ENCODE data around the gene DSTYK. TPM values are rescaled to one million over a fixed set of nuclear protein-coding genes. Genes with fewer than 3 reads are reported as not detected.

The DSTYK gene
- total RNA-seq, 2 donors from 2014 or later = 6.5 to 8.6 TPM

DNA sequence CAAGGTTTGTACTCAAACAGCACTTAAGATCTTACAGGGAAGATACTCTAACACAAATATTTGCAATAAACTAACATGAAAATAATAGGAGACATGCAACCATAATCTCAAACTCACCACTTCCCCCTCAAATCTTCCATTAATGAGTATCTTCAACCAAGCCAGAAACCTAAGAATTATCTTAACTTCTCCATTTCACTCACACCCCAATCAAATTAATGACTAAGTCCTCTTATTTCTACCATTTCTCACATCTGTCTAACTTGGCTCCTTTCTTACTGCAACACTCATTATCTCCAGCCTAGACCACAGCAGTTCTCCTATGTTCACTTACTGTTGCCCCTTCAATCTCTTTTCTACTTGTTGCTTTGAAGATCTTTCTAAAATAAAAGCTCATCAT is 100.1 kb downstream of the DSTYK start:
- H3K27me3 ChIP-seq = no peaks in the 10 kb centered on the region
- no peaks in the 10 kb centered on the region for H3K4me1 ChIP-seq
- no peak overlapping the region for H3K27ac ChIP-seq
- DNase-seq (no peak), ATAC-seq (no peak)
- H3K9me3 ChIP-seq = no peaks in the 10 kb centered on the region
- no peak for TF ChIP-seq POLR2A (IDR thresholded peaks at IDR 0.05)
- TF ChIP-seq, protein P1, sequence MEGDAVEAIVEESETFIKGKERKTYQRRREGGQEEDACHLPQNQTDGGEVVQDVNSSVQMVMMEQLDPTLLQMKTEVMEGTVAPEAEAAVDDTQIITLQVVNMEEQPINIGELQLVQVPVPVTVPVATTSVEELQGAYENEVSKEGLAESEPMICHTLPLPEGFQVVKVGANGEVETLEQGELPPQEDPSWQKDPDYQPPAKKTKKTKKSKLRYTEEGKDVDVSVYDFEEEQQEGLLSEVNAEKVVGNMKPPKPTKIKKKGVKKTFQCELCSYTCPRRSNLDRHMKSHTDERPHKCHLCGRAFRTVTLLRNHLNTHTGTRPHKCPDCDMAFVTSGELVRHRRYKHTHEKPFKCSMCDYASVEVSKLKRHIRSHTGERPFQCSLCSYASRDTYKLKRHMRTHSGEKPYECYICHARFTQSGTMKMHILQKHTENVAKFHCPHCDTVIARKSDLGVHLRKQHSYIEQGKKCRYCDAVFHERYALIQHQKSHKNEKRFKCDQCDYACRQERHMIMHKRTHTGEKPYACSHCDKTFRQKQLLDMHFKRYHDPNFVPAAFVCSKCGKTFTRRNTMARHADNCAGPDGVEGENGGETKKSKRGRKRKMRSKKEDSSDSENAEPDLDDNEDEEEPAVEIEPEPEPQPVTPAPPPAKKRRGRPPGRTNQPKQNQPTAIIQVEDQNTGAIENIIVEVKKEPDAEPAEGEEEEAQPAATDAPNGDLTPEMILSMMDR (IDR thresholded peaks at IDR 0.05) = no peak
- H3K36me3 ChIP-seq (replicated peaks in 1 of 2; ENCODE audit: insufficient read depth in 1 of 2, low read depth in 2 of 2) = peaks cover 0 to 9% of the 10 kb centered on the region in 2 donors
- intact Hi-C loops (cut with DNase I) = no loop called here
- no peak overlapping the region for H3K4me3 ChIP-seq

DNA sequence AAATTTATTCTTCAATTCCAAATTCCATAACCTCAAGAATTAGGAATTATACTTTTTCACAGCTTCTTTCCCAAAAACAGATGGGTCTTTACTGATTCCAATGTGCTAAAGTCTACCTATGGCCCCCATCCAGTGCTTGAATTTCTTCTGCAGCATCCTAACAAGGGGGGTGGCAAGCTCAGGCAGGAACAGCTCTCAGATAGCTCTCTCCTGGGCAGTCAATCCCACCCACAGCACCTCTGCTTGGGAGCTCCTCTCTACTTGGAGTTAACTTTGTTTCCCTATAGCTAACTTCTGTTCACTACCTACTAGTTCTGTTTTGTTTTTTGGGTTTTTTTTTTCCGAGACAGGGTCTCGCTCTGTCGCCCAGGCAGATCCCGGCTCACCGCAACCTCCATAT is 101.8 kb downstream of the DSTYK start:
- ATAC-seq = no peak
- Histone ChIP-seq H3K27me3 (no peaks in the 10 kb centered on the region), H3K4me3 (no peak overlapping the region), H3K9me3 (no peaks in the 10 kb centered on the region), H3K36me3 (replicated peaks in 1 of 2; ENCODE audit: insufficient read depth in 1 of 2, low read depth in 2 of 2) (peaks cover 0 to 14% of the 10 kb centered on the region in 2 donors), H3K4me1 (no peaks in the 10 kb centered on the region), H3K27ac (no peak overlapping the region)
- intact Hi-C loops (cut with DNase I) = no loop called here
- no peak for TF ChIP-seq POLR2A (IDR thresholded peaks at IDR 0.05)
- TF ChIP-seq, protein P1 (IDR thresholded peaks at IDR 0.05) = no peak
- no peak for DNase-seq
- whole genome bisulfite sequencing, 2 donors = 87 to 89% methylated on average over 5 of the region's 5 CpGs

DNA sequence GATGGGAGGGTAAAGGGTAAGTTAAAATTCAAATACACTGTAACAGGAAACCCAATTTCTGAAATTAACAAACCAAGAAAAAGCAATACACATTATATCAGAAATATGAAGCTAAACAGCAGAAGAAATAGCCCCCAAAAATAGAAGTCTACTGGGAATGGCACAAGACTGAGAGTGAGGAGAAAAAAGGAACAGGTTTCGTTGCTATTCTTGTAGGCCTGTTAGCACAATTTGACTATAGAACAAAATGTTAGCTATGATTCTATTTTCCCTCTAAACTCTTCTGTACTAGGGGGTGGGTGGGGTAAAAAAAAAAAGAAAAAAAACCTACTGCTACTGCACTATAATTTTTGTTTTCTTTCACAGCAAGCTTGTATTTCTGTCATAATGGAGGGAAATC is 102.2 kb downstream of the DSTYK start:
- no peak for TF ChIP-seq POLR2A (IDR thresholded peaks at IDR 0.05)
- TF ChIP-seq, protein P1 (IDR thresholded peaks at IDR 0.05) = no peak
- intact Hi-C loops (cut with DNase I) = no loop called here
- 81 to 88% methylated on average over 1 of the region's 1 CpG for WGBS, 2 donors
- no peak for DNase-seq
- H3K4me1 ChIP-seq = no peaks in the 10 kb centered on the region
- no peaks in the 10 kb centered on the region for H3K9me3 ChIP-seq
- peaks cover 0 to 15% of the 10 kb centered on the region in 2 donors for H3K36me3 ChIP-seq (replicated peaks in 1 of 2; ENCODE audit: insufficient read depth in 1 of 2, low read depth in 2 of 2)
- H3K4me3 ChIP-seq = no peak overlapping the region
- ATAC-seq = no peak
- H3K27ac ChIP-seq = no peak overlapping the region
- no peaks in the 10 kb centered on the region for H3K27me3 ChIP-seq

DNA sequence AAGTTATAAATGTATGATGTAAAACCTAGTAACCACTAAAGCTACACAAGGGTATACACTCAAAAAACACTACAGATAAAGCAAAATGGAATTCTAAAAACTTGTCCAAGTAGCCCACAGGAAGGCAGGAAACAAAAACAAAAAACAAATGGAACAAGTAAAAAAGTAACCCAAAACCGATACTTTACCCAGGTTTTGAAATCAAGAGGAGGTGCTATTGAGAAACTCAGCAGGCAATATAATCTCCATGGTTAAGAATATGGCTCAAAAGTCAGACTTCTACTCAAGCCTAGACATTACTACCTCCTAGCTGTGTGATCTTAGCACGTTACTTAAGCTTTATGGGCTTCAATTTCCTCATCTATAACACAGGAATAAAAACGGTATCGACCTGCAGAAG is 103.0 kb downstream of the DSTYK start:
- H3K27me3 ChIP-seq = no peaks in the 10 kb centered on the region
- no peak for TF ChIP-seq POLR2A (IDR thresholded peaks at IDR 0.05)
- TF ChIP-seq, protein P1 (IDR thresholded peaks at IDR 0.05) = no peak
- ATAC-seq (no peak), DNase-seq (no peak)
- no peak overlapping the region for H3K4me3 ChIP-seq
- WGBS, 2 donors = 82% methylated on average over 4 of the region's 4 CpGs
- intact Hi-C loops (cut with DNase I) = no loop called here
- H3K36me3 ChIP-seq (replicated peaks in 1 of 2; ENCODE audit: insufficient read depth in 1 of 2, low read depth in 2 of 2) = peaks cover 0 to 13% of the 10 kb centered on the region in 2 donors
- H3K4me1 ChIP-seq = no peaks in the 10 kb centered on the region
- no peaks in the 10 kb centered on the region for H3K9me3 ChIP-seq
- no peak overlapping the region for H3K27ac ChIP-seq

DNA sequence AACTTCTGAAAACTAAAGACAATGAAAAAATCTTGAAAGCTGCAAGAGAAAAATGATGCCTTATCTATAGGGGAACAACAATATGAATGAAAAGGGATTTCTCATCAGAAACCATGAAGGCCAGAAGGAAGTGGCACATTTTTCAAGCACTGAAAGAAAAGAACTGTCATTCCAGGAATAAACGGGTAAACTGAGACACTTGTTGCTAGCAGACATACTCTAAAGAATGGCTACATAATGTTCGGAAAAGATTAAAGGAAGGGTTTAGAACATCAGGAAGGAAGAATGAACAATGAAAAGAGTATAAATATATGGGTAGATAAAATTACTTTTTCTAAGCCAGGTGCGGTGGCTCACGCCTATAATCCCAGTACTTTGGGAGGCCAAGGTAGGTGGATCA is 104.2 kb downstream of the DSTYK start:
- H3K27ac ChIP-seq = no peak overlapping the region
- H3K27me3 ChIP-seq = no peaks in the 10 kb centered on the region
- intact Hi-C loops (cut with DNase I) = no loop called here
- DNase-seq (no peak), ATAC-seq (no peak)
- no peak overlapping the region for H3K4me3 ChIP-seq
- WGBS, 2 donors = 90 to 95% methylated on average over 4 of the region's 4 CpGs
- H3K9me3 ChIP-seq = no peaks in the 10 kb centered on the region
- no peak for TF ChIP-seq POLR2A (IDR thresholded peaks at IDR 0.05)
- TF ChIP-seq, protein P1 (IDR thresholded peaks at IDR 0.05) = no peak
- no peaks in the 10 kb centered on the region for H3K4me1 ChIP-seq
- H3K36me3 ChIP-seq (replicated peaks in 1 of 2; ENCODE audit: insufficient read depth in 1 of 2, low read depth in 2 of 2) = peaks cover 0 to 10% of the 10 kb centered on the region in 2 donors

Data from body of pancreas (tissue), 4 donors.